Coronary artery (tissue), 2 donors: ENCODE results near the gene JADE2.

Experiments
- DNase-seq: peaks from one replicate; pipeline ENCODE4 v3.0.0-alpha.2; 2017; ENCODE audit warnings: low spot score
- H3K27ac ChIP-seq, 2 donors: fragments of 200-600 bp; sonication (generic); one replicate each; pipeline ENCODE4 v1.5.1; 2016 to 2019
- H3K4me3 ChIP-seq: fragments of 200-600 bp; sonication (generic); 2 replicates; pipeline ENCODE4 v1.5.1; 2016; ENCODE audit warnings: mild to moderate bottlenecking, moderate library complexity
- TF ChIP-seq, protein P1 (sequence below): fragments of 200-600 bp; sonication (generic); IDR thresholded peaks from one replicate; pipeline ENCODE4 v1.5.1; 2019; ENCODE audit warnings: antibody characterized with exemption

The JADE2 gene

DNA sequence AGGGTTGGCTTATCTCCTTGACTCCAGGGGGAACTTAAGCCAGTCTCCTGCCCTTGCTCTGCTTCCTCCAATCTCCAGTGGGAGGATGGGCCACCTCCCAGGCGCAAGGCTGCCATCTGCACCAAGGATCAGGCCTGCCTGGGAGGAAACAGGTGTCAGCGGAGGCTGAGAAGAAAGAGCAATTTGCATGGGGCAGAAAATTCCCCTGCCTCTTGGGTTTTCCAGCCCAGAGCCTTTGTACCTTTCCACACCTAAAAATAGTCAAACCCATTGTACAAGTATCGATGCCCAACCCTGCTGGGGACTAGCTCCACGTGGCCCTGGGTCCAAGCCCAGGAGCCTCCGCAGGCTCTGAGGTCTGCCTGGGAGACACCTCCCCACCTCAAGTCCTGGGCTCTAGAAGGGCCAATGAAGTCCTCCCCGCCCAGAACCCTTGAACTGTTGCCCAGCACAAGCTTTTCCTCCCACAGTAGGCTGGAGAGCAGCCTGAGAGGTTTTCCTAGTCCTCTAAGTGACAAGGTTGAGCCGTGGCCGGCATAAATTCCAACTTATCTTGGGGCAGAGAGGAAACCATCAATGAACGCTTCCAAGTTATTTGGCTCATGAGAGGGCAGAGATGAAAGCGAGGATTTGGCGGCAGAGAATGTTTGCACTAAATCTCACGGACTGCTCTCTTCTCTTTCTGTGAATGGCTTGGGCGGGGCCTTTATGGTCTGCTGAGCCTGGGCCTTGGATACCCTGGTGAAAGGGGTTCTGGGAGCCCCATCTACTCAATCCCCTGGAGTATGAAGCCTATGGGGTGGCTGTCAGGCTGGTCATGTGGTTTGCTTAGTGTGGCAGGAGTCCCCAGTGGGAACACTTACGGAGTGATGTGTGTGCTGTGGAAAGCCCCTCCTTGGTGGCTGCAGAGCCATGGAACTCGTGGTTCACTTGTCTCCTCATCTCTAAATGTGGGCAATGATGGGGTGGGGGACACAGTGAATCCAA is 15.6 kb downstream of the JADE2 start:
- H3K4me3 ChIP-seq, result no peak overlapping the region
- TF ChIP-seq, protein P1, sequence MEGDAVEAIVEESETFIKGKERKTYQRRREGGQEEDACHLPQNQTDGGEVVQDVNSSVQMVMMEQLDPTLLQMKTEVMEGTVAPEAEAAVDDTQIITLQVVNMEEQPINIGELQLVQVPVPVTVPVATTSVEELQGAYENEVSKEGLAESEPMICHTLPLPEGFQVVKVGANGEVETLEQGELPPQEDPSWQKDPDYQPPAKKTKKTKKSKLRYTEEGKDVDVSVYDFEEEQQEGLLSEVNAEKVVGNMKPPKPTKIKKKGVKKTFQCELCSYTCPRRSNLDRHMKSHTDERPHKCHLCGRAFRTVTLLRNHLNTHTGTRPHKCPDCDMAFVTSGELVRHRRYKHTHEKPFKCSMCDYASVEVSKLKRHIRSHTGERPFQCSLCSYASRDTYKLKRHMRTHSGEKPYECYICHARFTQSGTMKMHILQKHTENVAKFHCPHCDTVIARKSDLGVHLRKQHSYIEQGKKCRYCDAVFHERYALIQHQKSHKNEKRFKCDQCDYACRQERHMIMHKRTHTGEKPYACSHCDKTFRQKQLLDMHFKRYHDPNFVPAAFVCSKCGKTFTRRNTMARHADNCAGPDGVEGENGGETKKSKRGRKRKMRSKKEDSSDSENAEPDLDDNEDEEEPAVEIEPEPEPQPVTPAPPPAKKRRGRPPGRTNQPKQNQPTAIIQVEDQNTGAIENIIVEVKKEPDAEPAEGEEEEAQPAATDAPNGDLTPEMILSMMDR, result no peak
- no peak overlapping the region for H3K27ac ChIP-seq
- DNase-seq, result no peak

DNA sequence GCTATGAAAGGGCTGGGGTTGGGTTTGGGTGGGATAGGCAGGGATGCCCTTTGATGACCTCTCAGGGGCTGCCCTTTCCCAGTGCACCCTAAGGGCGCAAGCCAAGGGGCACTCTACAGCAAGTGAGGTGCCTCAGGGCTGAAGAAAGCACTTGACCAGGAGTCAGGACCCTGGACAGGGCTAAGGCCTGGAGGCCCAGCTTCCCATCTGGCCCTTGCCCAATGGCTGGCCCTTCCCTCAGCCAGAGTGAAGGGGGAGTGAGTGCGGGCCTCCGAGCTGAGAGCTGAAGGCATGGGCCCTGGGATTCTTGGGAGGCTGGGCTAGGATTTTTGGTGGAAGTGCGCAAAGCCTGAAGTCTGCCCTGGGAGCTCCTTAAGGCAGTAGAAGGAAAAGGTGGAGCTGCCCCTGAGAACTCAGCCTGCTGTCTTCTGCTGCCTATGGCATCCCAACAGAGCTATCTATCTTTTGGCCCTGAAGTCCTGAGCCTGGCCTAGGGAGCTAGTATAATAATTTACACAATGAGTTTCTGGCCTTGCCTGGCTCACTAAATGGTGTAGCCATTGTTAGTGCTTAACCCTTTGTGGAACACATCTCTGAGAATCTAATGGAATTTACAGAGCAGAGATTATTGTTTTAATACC is 16.4 kb downstream of the JADE2 start:
- H3K4me3 ChIP-seq, result no peak overlapping the region
- no peak overlapping the region for H3K27ac ChIP-seq
- TF ChIP-seq, protein P1, result no peak
- DNase-seq, result no peak

DNA sequence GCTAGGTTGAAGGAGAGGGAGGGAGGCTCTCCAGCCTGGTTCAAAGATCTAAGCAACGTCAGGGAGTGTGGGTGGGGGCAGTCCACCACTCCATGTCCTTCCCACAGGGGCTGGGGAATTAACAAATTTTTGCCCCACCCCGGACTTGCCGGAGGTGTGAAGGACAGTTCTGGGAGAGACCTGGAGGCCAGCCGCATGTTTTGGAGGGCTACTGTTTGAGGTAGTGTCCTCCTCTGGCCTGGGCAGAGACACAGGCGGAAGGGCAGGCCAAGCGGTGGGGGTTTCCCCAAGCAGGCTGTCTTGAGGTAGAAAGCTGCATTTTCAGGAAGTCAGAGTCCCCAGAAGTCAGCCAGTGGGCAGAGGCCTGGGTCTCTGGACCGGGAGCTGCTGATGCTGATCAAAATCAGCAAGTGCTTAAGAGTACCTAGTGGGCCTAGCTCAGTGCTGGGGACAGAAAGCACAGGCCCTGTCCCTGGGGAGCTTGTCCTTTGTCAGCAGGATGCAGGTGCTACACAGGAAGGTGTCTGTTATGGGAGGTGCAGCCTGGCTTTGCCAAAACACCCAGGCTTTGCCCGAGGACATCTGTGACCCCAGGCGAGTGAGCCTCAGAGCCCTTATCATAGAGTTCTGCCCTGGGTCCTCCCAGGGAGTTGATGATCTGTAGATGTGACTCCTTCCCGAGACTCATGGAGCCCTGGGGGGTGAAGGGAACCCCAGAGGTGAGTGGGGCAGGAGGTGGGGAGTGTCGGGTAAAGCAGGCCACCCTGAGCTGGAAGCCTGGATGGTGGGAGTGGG is 18.5 kb downstream of the JADE2 start:
- TF ChIP-seq, protein P1, result no peak
- Histone ChIP-seq H3K27ac (peak overlapping the region; percentile 39 to 80), H3K4me3 (no peak overlapping the region)
- no peak for DNase-seq

DNA sequence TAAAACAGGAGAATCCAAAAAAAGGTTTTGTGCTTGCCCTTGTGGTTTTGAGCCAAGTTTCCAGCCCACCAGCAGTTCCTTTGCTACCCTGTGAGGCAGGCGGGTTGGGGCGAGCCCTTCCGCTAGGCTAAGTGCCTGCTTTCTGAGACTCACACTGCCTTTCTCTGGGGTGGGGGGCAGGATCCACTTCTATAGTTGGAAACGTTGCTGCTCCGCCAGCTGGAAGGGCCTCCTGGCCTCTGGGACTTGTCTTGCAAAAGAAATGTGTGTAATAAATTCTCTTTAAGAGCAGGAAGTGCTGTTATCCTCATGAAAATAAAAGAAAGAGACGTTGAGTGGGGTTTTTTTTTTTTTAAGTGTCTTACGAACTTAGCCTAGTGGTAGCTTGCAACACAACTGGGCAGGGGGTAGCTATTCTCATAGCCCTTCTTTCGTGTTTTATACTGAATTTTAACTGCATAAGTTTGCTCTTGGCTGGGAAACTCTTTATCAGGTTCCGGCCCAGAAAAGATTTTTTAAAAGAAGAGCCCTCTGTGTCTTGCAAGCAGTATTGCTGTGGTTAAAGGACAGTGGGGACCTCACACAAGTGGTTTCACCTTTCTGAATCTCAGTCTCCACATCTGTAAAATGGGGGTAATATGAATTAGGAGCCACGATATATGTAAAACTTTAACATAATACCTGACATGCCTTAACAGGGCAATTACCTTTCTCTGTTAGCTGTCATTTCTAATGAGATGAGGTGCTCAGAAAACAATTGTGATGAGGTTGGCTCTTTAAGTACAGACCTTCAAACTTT is 19.8 kb downstream of the JADE2 start:
- peak; percentile 92 for DNase-seq
- Histone ChIP-seq H3K27ac (peak overlapping the region; percentile 39 to 84), H3K4me3 (peak overlapping the region; percentile 32)
- TF ChIP-seq, protein P1, result no peak

DNA sequence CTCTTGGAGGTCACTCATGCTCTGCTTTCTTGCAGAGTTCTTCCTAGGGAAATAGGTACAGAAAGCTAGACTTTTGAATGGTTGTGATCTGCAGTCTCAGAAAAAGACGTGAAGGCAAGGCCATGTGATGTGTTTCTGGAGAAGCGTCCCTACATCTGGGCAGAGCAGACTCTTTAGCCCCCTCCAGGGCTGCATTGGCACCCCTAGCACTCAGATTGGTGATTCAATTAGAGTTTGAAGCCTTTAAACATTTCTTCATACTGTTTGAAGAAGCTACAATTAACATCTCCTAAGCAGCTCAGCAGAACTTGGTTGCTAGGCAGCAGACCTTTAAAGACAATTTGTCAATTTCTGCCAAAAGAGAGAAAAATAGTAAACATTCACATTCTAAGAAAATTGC is 21.6 kb downstream of the JADE2 start:
- Histone ChIP-seq H3K27ac (peak overlapping the region in 1 of 2 donors; percentile 51), H3K4me3 (no peak overlapping the region)
- no peak for DNase-seq
- TF ChIP-seq, protein P1, result no peak

DNA sequence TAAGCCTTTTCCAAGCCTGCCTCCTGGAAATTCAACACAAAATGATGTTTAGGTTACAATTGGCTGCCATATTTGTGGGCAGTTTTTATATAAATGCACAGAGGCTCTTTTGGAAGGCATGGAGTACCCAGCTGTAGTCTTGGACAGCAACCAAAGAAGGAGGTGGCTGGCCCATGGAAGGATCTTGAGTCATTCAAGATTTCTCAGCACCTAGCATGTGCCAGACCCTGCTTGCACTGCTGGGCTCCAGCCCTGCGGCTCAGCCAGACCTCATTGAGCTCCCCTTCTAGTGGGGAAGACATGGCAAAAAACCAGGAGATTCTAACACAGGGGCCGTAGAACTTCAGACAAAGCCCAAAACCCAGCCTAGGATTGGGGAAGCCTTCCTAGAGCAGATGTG is 22.1 kb downstream of the JADE2 start:
- Histone ChIP-seq H3K4me3 (peak overlapping the region; percentile 5), H3K27ac (peak overlapping the region in 1 of 2 donors; percentile 51)
- DNase-seq, result no peak
- TF ChIP-seq, protein P1, result no peak
